Trophoblast cell (in vitro differentiated cells and primary cell): ENCODE results near the gene ROR1.

Source experiments
- DNase-seq, 2 donors: peaks; one replicate each; pipeline ENCODE4 v3.0.0-alpha.2; 2016
- H2AFZ ChIP-seq: 2 replicates; pipeline ENCODE4 v1.6.1; 2013; ENCODE audit warnings: low read length, moderate library complexity, mild to moderate bottlenecking; ENCODE audit not compliant: insufficient read depth, poor library complexity
- H2AK5ac ChIP-seq: 2 replicates; pipeline ENCODE4 v1.6.1; 2013; ENCODE audit warnings: mild to moderate bottlenecking, low read length
- H2BK120ac ChIP-seq: 2 replicates; pipeline ENCODE4 v1.6.1; 2013; ENCODE audit warnings: low read length, mild to moderate bottlenecking, moderate library complexity; ENCODE audit not compliant: insufficient read depth, poor library complexity
- H2BK12ac ChIP-seq: 2 replicates; pipeline ENCODE4 v1.6.1; 2013; ENCODE audit warnings: mild to moderate bottlenecking, low read length, moderate library complexity
- H2BK5ac ChIP-seq: 2 replicates; pipeline ENCODE4 v1.6.1; 2013; ENCODE audit warnings: low read length, low read depth, moderate library complexity, mild to moderate bottlenecking; ENCODE audit not compliant: poor library complexity
- H3K14ac ChIP-seq: 2 replicates; pipeline ENCODE4 v1.6.1; 2013; ENCODE audit warnings: mild to moderate bottlenecking, low read length
- H3K18ac ChIP-seq: 2 replicates; pipeline ENCODE4 v1.6.1; 2013; ENCODE audit warnings: mild to moderate bottlenecking, low read length
- H3K23ac ChIP-seq: 2 replicates; pipeline ENCODE4 v1.6.1; 2013; ENCODE audit warnings: low read length
- H3K27ac ChIP-seq: 2 replicates; pipeline ENCODE4 v1.5.1; 2013; ENCODE audit warnings: low read depth, mild to moderate bottlenecking, inconsistent platforms, low read length, moderate library complexity
- H3K27me3 ChIP-seq: 2 replicates; pipeline ENCODE4 v1.6.1; 2013; ENCODE audit warnings: inconsistent platforms, mild to moderate bottlenecking, low read length, moderate library complexity; ENCODE audit not compliant: insufficient read depth
- H3K36me3 ChIP-seq, 2 experiments: 1 replicate in 1 of 2; 2 replicates in 1 of 2; pipeline ENCODE4 v1.6.1; 2013; ENCODE audit warnings: low read length in 2 of 2, mild to moderate bottlenecking in 2 of 2, moderate library complexity in 1 of 2; ENCODE audit not compliant: insufficient read depth in 2 of 2, control insufficient read depth in 1 of 2
- H3K4ac ChIP-seq: 2 replicates; pipeline ENCODE4 v1.6.1; 2013; ENCODE audit warnings: low read depth, mild to moderate bottlenecking, low read length, moderate library complexity
- H3K4me1 ChIP-seq, 2 experiments: 1 replicate in 1 of 2; 2 replicates in 1 of 2; pipeline ENCODE4 v1.6.1; 2013; ENCODE audit warnings: low read length in 2 of 2, mild to moderate bottlenecking in 2 of 2, moderate library complexity in 1 of 2; ENCODE audit not compliant: insufficient read depth in 2 of 2, control insufficient read depth in 1 of 2
- H3K4me2 ChIP-seq: 2 replicates; pipeline ENCODE4 v1.6.1; 2013; ENCODE audit warnings: inconsistent platforms, mild to moderate bottlenecking, low read length, moderate library complexity
- H3K4me3 ChIP-seq: 2 replicates; pipeline ENCODE4 v1.5.1; 2013; ENCODE audit warnings: mild to moderate bottlenecking, low read depth, low read length, inconsistent platforms
- H3K79me1 ChIP-seq: one replicate; pipeline ENCODE4 v1.6.1; 2013; ENCODE audit warnings: low read length
- H3K79me2 ChIP-seq: 2 replicates; pipeline ENCODE4 v1.6.1; 2013; ENCODE audit warnings: low read length, mild to moderate bottlenecking; ENCODE audit not compliant: control insufficient read depth, insufficient read depth, poor library complexity
- H3K9ac ChIP-seq: 2 replicates; pipeline ENCODE4 v1.6.1; 2013; ENCODE audit warnings: mild to moderate bottlenecking, low read length
- H3K9me3 ChIP-seq: 2 replicates; pipeline ENCODE4 v1.6.1; 2013; ENCODE audit warnings: low read depth, mild to moderate bottlenecking, control low read depth, inconsistent platforms, low read length; ENCODE audit not compliant: insufficient read depth
- H4K12ac ChIP-seq: 2 replicates; pipeline ENCODE4 v1.6.1; 2013; ENCODE audit warnings: low read depth, mild to moderate bottlenecking, low read length, moderate library complexity
- H4K8ac ChIP-seq: 2 replicates; pipeline ENCODE4 v1.6.1; 2013; ENCODE audit warnings: low read depth, mild to moderate bottlenecking, low read length, moderate library complexity
- H4K91ac ChIP-seq: one replicate; pipeline ENCODE4 v1.6.1; 2013; ENCODE audit warnings: low read depth, mild to moderate bottlenecking, low read length, moderate library complexity
- WGBS: extraction: QIAGEN DNeasy Blood & Tissue Kit; methylation state at CpG from one replicate; pipeline ENCODE4 v1.1.7; 2013; ENCODE audit warnings: missing lambda C conversion rate; ENCODE audit not compliant: insufficient read length, insufficient coverage; ENCODE audit errors: extremely low coverage; 5-methylcytosine and 5-hydroxymethylcytosine counted together

The ROR1 gene

GRCh38 chr1:64059556-64059955 lies 285.7 kb downstream of the ROR1 start:
- H3K9me3 ChIP-seq: no peaks in the 10 kb centered on the region

GRCh38 chr1:64060611-64061302 lies 286.9 kb downstream of the ROR1 start:
- Histone ChIP-seq H3K9me3 (no peaks in the 10 kb centered on the region), H2AK5ac (no peak overlapping the region), H4K12ac (no peak overlapping the region), H2BK120ac (no peak overlapping the region), H3K36me3 (peaks cover 0 to 4% of the 10 kb centered on the region in 2 experiments), H3K4me2 (no peak overlapping the region), H3K79me1 (peaks cover 1% of the 10 kb centered on the region), H3K4me1 (peaks cover 1 to 5% of the 10 kb centered on the region in 2 experiments), H3K9ac (no peak overlapping the region), H2BK5ac (no peak overlapping the region), H3K14ac (no peak overlapping the region), H2BK12ac (no peak overlapping the region), H3K27me3 (no peaks in the 10 kb centered on the region), H3K27ac (no peak overlapping the region), H3K4me3 (no peak overlapping the region), H3K18ac (no peak overlapping the region), H2AFZ (no peak overlapping the region), H3K4ac (no peak overlapping the region), H4K91ac (no peak overlapping the region), H4K8ac (no peak overlapping the region), H3K79me2 (no peaks in the 10 kb centered on the region), H3K23ac (no peak overlapping the region)
- no CpG with 5 or more reads among the region's 2 CpGs for WGBS
- DNase-seq: no peak

More at GRCh38 chr1:64059556-64059955, 285.7 kb downstream of the ROR1 start:
- H3K79me2 ChIP-seq: no peaks in the 10 kb centered on the region
- no peak overlapping the region for H3K27ac ChIP-seq
- no peak overlapping the region for H2BK12ac ChIP-seq
- H3K9ac ChIP-seq: no peak overlapping the region
- H4K12ac ChIP-seq: no peak overlapping the region
- no peak overlapping the region for H2BK5ac ChIP-seq
- peaks cover 0 to 4% of the 10 kb centered on the region in 2 experiments for H3K36me3 ChIP-seq
- H2BK120ac ChIP-seq: no peak overlapping the region
- H3K4me1 ChIP-seq: peaks cover 1 to 5% of the 10 kb centered on the region in 2 experiments
- no peak overlapping the region for H4K8ac ChIP-seq
- WGBS: no CpG with 5 or more reads among the region's 4 CpGs
- H3K79me1 ChIP-seq: peaks cover 1% of the 10 kb centered on the region
- no peak overlapping the region for H3K4ac ChIP-seq
- no peak overlapping the region for H3K4me2 ChIP-seq
- H3K23ac ChIP-seq: no peak overlapping the region
- H2AK5ac ChIP-seq: no peak overlapping the region
- H3K4me3 ChIP-seq: no peak overlapping the region
- no peak overlapping the region for H2AFZ ChIP-seq
- DNase-seq: no peak
- H4K91ac ChIP-seq: no peak overlapping the region
- no peak overlapping the region for H3K18ac ChIP-seq
- H3K27me3 ChIP-seq: no peaks in the 10 kb centered on the region
- H3K14ac ChIP-seq: no peak overlapping the region

- H3K36me3 ChIP-seq: peaks cover 0 to 4% of the 10 kb centered on the region in 2 experiments
- H3K4me2 ChIP-seq: no peak overlapping the region
- no peaks in the 10 kb centered on the region for H3K9me3 ChIP-seq
- peaks cover 1 to 5% of the 10 kb centered on the region in 2 experiments for H3K4me1 ChIP-seq
- H3K27me3 ChIP-seq: no peaks in the 10 kb centered on the region
- H3K79me1 ChIP-seq: peaks cover 1% of the 10 kb centered on the region
- H3K18ac ChIP-seq: no peak overlapping the region
- H3K4ac ChIP-seq: no peak overlapping the region
- DNase-seq: peak in 1 of 2 donors; percentile 42
- H3K4me3 ChIP-seq: no peak overlapping the region
- no peak overlapping the region for H2AFZ ChIP-seq
- no peaks in the 10 kb centered on the region for H3K79me2 ChIP-seq
- no peak overlapping the region for H4K91ac ChIP-seq
- no peak overlapping the region for H3K23ac ChIP-seq
- no CpG with 5 or more reads among the region's 2 CpGs for WGBS
- no peak overlapping the region for H2BK120ac ChIP-seq
- H4K12ac ChIP-seq: no peak overlapping the region
- H2BK5ac ChIP-seq: no peak overlapping the region
- no peak overlapping the region for H2BK12ac ChIP-seq
- no peak overlapping the region for H4K8ac ChIP-seq
- no peak overlapping the region for H2AK5ac ChIP-seq
- no peak overlapping the region for H3K9ac ChIP-seq
- no peak overlapping the region for H3K14ac ChIP-seq
- H3K27ac ChIP-seq: no peak overlapping the region
Measured at GRCh38 chr1:64061430-64062104, 287.8 kb downstream of the ROR1 start.

GRCh38 chr1:64062529-64062928 lies 288.7 kb downstream of the ROR1 start:
- Histone ChIP-seq H3K4ac (no peak overlapping the region), H3K4me3 (no peak overlapping the region), H3K36me3 (peaks cover 0 to 4% of the 10 kb centered on the region in 2 experiments), H3K9me3 (no peaks in the 10 kb centered on the region), H2BK5ac (no peak overlapping the region), H3K23ac (no peak overlapping the region), H4K8ac (no peak overlapping the region), H3K4me2 (no peak overlapping the region), H3K27ac (no peak overlapping the region), H3K79me2 (no peaks in the 10 kb centered on the region), H3K27me3 (no peaks in the 10 kb centered on the region), H3K18ac (no peak overlapping the region), H3K14ac (no peak overlapping the region), H2AFZ (no peak overlapping the region), H2BK12ac (no peak overlapping the region), H2BK120ac (no peak overlapping the region), H4K12ac (no peak overlapping the region), H3K9ac (no peak overlapping the region), H3K4me1 (peaks cover 1 to 5% of the 10 kb centered on the region in 2 experiments), H2AK5ac (no peak overlapping the region), H3K79me1 (peaks cover 1% of the 10 kb centered on the region), H4K91ac (no peak overlapping the region)
- peak in 1 of 2 donors; percentile 49 for DNase-seq
- WGBS: no CpG with 5 or more reads among the region's 6 CpGs
